IgD-negative memory B cell (primary cell): ENCODE measurements around the gene LSM5. TPM values are rescaled to one million over a fixed set of nuclear protein-coding genes. Genes with fewer than 3 reads are reported as not detected.

ENCODE experiments used
- H3K27ac Mint-ChIP-seq, 3 donors: one replicate each; pipeline ENCODE4 v1.8.0; 2020 to 2022; ENCODE audit warnings: mild to moderate bottlenecking in 3 of 3, mixed read lengths in 3 of 3, moderate library complexity in 1 of 3
- H3K27me3 Mint-ChIP-seq: one replicate; pipeline ENCODE4 v1.8.0; 2021; ENCODE audit warnings: mixed read lengths
- H3K36me3 Mint-ChIP-seq: one replicate; pipeline ENCODE4 v1.8.0; 2020; ENCODE audit warnings: mild to moderate bottlenecking, mixed read lengths
- H3K4me1 Mint-ChIP-seq, 3 donors: one replicate each; pipeline ENCODE4 v1.8.0; 2020 to 2022; ENCODE audit warnings: mixed read lengths in 3 of 3, mild to moderate bottlenecking in 1 of 3
- H3K4me3 Mint-ChIP-seq, 4 donors: one replicate each; pipeline ENCODE4 v1.8.0; 2020 to 2022; ENCODE audit warnings: mild to moderate bottlenecking in 4 of 4, mixed read lengths in 4 of 4, moderate library complexity in 3 of 4
- H3K9me3 Mint-ChIP-seq, 3 donors: one replicate each; pipeline ENCODE4 v1.8.0; 2020 to 2021; ENCODE audit warnings: mixed read lengths in 3 of 3, mild to moderate bottlenecking in 1 of 3
- polyA plus RNA-seq: library from polyadenylated mRNA; unstranded; fragments of 300-500 nt; fragmentation: Illumina TruSeq; gene quantifications from one replicate; pipeline ENCODE4 v1.2.3, GENCODE V29; 2021

Gene LSM5
- polyA plus RNA-seq, 1 donor from 2014 or later, result 91.7 TPM

- peaks cover 1% of the 10 kb centered on the region for H3K36me3 Mint-ChIP-seq
- no peak overlapping the region for H3K4me3 Mint-ChIP-seq
- peaks cover 0 to 2% (median 2%) of the 10 kb centered on the region in 3 donors for H3K9me3 Mint-ChIP-seq
- no peak overlapping the region for H3K27ac Mint-ChIP-seq
- H3K27me3 Mint-ChIP-seq, result peaks cover 7% of the 10 kb centered on the region
- H3K4me1 Mint-ChIP-seq, result no peaks in the 10 kb centered on the region
Measured at GRCh38 chr7:32461484-32461883, 28.7 kb downstream of the LSM5 start.

GRCh38 chr7:32459788-32460187 lies 30.4 kb downstream of the LSM5 start:
- Mint-ChIP-seq H3K36me3 (peaks cover 1% of the 10 kb centered on the region), H3K9me3 (peaks cover 0 to 2% (median 2%) of the 10 kb centered on the region in 3 donors), H3K4me1 (no peaks in the 10 kb centered on the region), H3K4me3 (no peak overlapping the region), H3K27me3 (peaks cover 10% of the 10 kb centered on the region), H3K27ac (no peak overlapping the region)

GRCh38 chr7:32458025-32458424 lies 32.2 kb downstream of the LSM5 start:
- peaks cover 0 to 2% (median 2%) of the 10 kb centered on the region in 3 donors for H3K9me3 Mint-ChIP-seq
- H3K4me1 Mint-ChIP-seq, result no peaks in the 10 kb centered on the region
- no peak overlapping the region for H3K27ac Mint-ChIP-seq
- H3K27me3 Mint-ChIP-seq, result peaks cover 10% of the 10 kb centered on the region
- no peak overlapping the region for H3K4me3 Mint-ChIP-seq
- H3K36me3 Mint-ChIP-seq, result peaks cover 1% of the 10 kb centered on the region

- Mint-ChIP-seq H3K27ac (no peak overlapping the region), H3K27me3 (peaks cover 12% of the 10 kb centered on the region), H3K4me1 (no peaks in the 10 kb centered on the region), H3K36me3 (peaks cover 1% of the 10 kb centered on the region), H3K4me3 (no peak overlapping the region), H3K9me3 (peaks cover 2 to 4% (median 2%) of the 10 kb centered on the region in 3 donors)
Measured at GRCh38 chr7:32453341-32454011, 36.7 kb downstream of the LSM5 start.

- Mint-ChIP-seq H3K36me3 (no peaks in the 10 kb centered on the region), H3K4me3 (no peak overlapping the region), H3K27me3 (peaks cover under 1% of the 10 kb centered on the region), H3K27ac (peak overlapping the region in 1 of 3 donors; percentile 45), H3K4me1 (no peaks in the 10 kb centered on the region), H3K9me3 (peaks cover 0 to 19% (median 5%) of the 10 kb centered on the region in 3 donors)
Measured at GRCh38 chr7:32447218-32447617, 43.0 kb downstream of the LSM5 start.

GRCh38 chr7:32436146-32436928 lies 53.8 kb downstream of the LSM5 start:
- no peaks in the 10 kb centered on the region for H3K36me3 Mint-ChIP-seq
- no peaks in the 10 kb centered on the region for H3K4me1 Mint-ChIP-seq
- H3K4me3 Mint-ChIP-seq, result no peak overlapping the region
- peak overlapping the region in 1 of 3 donors; percentile 64 for H3K27ac Mint-ChIP-seq
- H3K9me3 Mint-ChIP-seq, result peaks cover 0 to 3% (median 2%) of the 10 kb centered on the region in 3 donors
- peaks cover 9% of the 10 kb centered on the region for H3K27me3 Mint-ChIP-seq

Other genes starting within 250 kb of the LSM5 start
- gene AVL9, start 5.1 kb upstream of the LSM5 start, polyA plus RNA-seq, result 9.5 TPM